Stimulated activated CD8-positive, alpha-beta memory T cell treated with anti-CD3 and anti-CD28 coated beads, Interleukin-4, amount 100 ng/mL, for 1 hour (primary cell): Measurements from ENCODE around the gene SRP68.

Source experiments
- DNase-seq, 2 donors: peaks; one replicate each; pipeline ENCODE4 v3.0.0-alpha.2; 2020; ENCODE audit warnings: low read depth in 2 of 2, low spot score in 1 of 2

The SRP68 gene

DNA sequence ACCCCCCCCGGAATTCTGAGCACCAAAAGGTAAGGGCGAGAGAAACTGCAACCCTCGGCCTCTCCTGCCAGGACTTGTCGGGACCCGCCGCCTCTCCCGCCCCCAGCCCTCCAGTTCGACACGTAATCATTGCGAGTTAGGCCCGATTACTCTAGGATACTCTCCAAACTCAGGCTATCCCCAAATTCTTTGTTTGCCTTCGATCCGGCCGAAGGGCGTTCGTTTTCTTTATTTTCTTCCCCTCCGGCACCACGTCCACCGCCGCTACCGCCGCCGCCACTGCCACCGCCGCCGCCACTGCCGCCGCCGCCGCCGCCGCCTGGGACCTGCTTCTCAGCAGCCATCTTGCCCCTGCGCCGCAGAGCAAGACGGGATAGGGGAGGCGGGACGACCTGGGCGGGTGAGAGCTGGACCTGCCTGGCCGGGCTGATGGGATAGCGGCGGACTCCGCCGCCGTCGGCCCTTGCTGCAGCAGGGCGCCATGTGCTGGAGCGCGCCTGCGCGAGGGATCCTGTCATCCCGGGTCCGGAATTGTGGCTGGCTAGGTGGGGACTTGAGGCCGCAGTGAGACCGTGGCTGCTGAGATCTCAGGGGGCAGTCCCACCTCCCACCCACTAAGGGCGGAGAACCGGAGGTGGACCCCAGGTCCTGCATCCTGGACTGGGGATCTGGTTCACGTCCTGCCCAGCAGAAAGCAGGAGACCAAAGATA lies at the start of gene SRP68:
Gene SRP68, minus strand, starts transcription at position 370 of the 711 bp plus-strand sequence. Its CDS starts 26 bp downstream, at position 344.
- peak; percentile 62 to 75 for DNase-seq

DNA sequence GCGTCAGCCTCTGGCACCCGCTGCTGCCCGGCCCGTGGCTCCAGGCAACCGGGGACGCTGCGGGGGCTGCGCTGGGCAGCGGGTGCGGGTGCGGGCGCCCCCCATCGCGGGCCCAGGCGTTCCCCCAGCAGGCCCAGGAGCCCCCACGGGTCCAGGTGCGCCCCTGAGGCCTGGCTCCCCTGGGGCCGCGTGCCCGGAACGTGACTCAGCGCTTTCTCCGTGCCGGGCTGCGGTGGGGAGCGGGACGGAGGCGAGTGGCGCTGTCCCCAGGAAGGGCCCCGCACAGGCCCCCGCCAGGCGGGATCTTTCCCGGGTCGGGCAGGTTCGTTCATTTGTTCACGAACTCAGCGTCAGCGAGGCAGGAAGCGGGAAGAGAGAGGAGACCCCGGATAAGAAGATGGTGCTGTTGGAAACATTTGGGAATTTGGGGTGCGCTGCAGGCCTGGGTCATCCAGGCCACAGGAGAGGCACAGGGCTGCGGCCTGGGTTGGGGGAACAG lies 49.7 kb upstream of the SRP68 start:
- DNase-seq, result no peak

DNA sequence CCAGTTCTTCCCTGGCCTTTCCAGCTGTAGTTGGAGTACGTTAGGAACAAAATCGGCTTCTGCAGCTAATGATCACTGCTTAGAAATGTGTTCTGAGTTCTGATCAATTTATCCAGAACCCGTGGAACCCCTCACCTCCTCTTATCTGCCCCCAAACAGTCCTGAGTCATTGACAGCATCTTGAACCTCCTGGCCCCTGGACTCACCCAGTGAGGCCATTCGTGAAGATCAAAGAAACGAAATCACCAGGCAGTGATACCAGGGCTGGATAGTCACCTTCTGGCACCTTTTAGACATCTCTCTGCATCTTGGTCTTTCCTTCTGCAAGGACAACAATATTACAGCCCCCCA lies 48.3 kb upstream of the SRP68 start:
- DNase-seq, result no peak

DNA sequence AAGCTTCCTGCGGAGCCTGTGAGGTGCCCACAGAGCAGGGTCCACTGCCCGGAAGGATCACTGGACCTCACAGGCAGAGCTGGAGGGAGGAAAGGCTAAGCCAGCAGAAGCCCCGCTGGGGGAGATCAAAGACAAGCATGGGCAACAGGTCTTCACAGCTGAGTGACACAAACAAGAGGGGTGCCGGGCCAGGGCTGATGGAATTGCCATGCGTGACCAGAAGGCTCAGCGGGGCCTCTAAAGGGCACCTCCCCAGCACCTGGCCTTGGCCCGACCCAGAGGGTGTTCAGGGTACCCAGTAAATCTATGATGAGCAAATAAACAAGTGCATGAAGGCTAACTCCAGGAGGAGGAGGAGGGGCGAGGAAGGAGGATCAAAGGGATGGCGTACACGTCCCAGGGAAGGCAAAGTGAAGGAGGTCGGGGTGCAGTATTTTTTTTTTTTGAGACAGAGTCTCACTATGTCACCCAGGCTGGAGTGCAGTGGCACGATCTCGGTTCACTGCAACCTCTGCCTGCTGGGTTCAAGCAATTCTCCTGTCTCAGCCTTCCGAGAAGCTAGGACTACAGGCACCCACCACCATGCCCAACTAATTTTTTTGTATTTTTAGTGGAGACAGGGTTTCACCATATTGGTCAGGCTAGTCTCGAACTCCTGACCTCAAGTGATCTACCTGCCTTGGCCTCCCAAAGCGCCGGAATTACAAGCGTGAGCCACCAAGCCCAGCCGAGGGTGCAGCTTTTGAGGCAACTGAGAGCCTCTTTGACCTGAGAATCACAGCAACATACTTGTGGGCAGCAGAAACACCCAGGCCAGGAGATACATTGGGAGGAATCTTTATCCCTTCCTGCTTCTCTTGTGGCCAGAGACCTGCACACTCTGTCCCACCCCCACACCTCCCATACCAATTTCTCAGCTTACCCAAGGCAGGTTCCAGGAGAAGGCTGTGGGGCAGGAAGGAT lies 47.4 kb upstream of the SRP68 start:
- no peak for DNase-seq

GRCh38 chr17:76115138-76115754 lies 42.9 kb upstream of the SRP68 start:
- DNase-seq, result no peak

- no peak for DNase-seq
Observed at GRCh38 chr17:76111956-76112355, 39.6 kb upstream of the SRP68 start.

DNA sequence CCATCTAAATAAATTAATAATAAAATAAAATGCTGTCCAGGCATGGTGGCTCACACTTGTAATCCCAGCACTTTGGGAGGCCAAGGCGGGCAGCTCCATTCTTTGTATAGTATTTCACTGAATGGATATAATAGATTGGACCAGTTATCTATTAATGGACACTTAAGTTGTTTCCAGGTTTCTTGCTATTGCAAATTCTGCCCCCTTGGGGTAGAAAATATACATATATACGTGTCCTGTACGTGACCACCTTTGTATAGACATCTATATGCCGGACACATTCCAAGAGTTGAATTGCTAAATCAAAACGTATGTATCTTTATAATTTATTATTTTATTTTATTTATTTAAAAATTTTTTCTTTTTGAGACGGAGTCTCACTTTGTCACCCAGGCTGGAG lies 35.2 kb upstream of the SRP68 start:
- no peak for DNase-seq

- no peak for DNase-seq
Observed at GRCh38 chr17:76106703-76107102, 34.4 kb upstream of the SRP68 start.

- no peak for DNase-seq
Observed at GRCh38 chr17:76104896-76105231, 32.5 kb upstream of the SRP68 start.

- no peak for DNase-seq
Observed at GRCh38 chr17:76104140-76104895, 32.0 kb upstream of the SRP68 start.

DNA sequence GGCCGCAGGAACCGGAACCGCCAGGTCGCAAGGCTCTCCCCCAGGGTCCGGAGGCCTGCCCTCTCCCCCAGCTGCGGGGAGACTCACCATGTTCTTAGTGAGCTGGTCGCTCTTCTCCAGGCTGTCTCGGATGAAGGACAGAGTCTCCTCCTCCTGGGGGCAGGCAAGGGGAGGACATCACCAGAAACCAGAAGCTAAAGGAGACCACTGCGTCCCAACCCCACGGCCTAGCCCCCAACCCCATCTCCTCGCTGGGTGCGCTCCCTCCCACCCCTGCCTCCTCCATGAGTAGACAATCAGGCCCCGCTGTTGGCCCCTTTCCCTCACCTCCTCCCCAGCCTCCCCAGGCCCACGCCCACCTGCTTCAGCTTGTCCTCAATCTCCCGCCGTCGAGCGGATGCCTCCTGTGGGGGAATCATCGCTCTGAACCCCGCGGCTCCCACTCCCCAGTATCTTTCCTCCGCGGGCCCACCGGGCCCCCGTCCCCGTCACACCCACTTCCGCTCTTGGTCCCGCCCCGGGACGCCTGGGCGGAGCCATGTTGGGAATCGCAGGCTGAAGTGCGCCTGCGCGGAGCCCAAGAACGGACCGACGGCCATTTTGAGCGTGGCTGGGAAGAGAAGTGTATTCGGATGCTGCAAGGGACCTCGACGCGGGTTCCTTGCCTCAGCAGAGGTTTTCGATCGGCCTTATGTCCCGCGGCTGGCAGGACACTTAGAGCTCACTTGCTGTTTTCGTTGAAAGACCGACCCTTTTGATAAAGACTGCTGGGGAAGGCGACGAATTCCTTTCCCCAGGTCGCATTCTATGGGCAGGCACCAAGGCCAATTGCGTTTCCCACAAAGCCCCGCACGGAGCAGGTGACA lies 31.2 kb upstream of the SRP68 start, which contains the start of gene EXOC7:
Gene EXOC7, minus strand, starts transcription at position 514 of the 866 bp plus-strand sequence. Its CDS starts 95 bp downstream, at position 419.
- DNase-seq, result peak; percentile 81 to 85

DNA sequence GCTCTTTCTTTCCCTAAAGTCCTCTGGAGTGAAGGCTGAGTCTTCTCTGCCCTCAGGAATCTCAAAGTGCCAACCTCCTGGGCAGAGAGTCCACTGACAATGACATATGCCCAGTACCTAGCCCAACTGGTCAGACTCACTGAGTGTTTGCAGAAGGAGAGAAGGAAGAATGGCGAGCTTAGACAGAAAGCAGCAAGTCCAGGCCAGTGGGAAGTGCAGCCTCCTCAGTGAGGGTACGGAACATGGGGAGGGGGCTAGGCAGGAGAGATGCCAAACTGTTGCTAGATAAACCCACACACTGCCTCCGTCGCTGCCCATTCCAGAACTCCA lies 30.6 kb upstream of the SRP68 start:
- no peak for DNase-seq

DNA sequence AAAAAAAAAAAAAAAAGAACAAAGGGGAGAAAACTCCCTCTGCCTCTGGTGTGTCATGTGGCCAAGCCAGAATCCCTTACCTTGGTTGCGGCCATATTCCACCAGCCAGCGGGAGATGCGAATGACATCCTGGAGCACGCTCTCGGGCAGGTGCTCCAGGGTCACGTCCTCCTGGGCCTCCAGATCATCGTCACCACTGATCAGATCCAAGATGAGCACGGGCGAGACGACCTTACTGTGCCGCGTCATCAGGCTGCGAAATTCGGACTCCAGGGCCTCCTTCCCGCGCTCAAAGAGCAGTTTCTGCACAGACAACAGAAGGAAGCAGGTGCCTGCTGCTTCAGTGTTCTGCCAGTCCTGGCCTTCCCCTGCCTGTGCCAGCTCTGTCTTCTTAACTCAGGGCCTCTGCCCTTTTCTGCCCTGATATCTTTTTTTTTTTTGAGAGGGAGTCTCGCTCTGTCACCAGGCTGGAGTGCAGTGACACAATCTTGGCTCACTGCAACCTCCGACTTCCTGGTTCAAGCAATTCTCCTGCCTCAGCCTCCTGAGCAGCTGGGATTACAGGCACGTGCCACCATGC lies 25.5 kb upstream of the SRP68 start:
- DNase-seq, result no peak

DNA sequence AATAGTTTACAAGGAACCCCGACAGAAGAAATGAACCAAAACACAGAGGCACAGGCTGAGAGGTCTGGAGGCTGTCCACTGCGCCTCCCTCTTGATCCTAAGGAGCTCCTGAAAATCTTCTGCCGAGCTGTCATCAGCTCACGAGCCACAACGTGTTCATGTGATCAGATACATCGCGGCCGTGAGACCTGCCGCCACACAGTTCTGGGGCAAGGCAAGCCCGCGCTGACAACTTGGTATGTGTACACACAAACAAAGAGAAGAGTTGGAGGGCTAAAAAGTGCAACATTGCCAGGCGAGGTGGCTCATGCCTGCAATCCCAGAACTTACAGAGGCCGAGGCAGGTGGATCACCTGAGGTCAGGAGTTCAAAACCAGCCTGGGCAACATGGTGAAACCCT lies 23.6 kb upstream of the SRP68 start:
- DNase-seq, result no peak

GRCh38 chr17:76094046-76094445 lies 21.7 kb upstream of the SRP68 start:
- no peak for DNase-seq

- no peak for DNase-seq
Observed at GRCh38 chr17:76092526-76093413, 20.5 kb upstream of the SRP68 start.

DNA sequence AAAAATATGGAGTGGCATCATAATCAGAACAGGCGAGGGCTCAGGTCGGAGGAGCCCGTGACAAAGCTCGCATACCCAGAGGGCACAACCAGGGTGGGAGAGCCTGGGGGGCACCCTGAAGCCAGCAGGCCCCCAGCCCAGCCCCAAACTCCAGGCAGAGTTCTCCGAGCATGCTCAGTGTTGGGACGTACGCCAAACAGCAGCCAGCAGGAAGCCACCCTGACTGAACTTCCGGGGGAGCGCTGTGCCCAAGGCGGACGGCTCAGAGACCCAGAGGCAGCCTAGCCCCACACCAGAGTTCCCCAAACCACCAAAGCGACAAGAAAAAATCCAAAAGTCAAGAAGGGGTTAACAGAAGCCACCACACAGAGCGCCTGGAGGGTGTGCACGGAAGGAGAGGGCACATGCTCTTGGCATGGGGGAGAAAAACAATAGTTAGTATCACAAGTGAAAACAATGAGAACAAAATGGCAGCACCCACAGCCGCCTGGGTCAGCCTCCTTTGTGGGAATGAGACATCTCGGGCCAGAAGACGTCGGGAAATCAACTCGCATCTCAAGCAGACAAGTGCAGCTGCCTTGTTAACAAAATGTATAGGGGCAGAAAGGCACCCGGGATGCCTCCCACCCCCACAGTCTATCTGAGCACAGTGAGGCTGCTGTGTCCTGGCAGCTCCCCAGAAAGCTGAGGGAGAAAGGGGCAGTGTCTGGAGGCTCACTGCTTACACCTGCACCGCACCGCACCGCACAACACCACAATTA lies 19.4 kb upstream of the SRP68 start:
- no peak for DNase-seq

DNA sequence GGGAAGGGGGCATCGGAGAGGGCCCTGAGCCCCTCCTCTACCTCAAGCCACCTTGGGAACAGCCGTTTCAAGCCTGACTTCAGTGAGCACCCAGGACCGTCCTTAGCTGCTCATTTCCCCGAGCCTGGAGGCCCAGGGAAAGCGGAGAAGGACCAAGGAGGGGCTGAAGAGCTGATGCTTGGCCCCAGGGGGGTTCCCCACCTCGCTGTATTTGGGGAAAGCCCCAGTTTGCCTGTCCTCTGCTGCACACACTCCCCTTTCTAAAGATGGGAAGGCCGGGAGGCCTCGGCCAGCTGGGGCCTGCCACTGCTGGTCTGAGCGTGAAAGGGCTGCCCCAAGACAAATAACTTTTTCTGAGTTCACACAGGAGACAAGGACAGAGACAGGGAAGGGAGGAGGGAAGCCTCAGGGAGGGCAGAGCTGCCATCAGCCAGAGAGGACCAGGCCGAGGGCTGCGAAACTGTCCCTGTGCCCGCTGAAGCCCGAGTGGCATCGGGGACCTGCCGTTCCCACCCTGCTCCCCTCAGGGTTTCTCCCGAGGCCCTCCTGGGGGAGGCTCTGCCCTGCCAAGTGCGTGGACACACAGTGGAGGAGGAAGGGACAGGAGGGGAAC lies 18.3 kb upstream of the SRP68 start:
- no peak for DNase-seq
